WTC11 (cell line): Measurements from ENCODE around the gene LRRC58.

Experiments
- CBFB ChIP-seq: sonication (generic); formaldehyde crosslinking; IDR thresholded peaks from 2 replicates; pipeline ENCODE4 v1.8.1; 2022; ENCODE audit warnings: mild to moderate bottlenecking, low read depth, missing genetic modification reagents
- CREM ChIP-seq: sonication (generic); formaldehyde crosslinking; IDR thresholded peaks from 2 replicates; pipeline ENCODE4 v1.8.1; 2022; ENCODE audit warnings: mild to moderate bottlenecking, missing genetic modification reagents, moderate library complexity
- CTCF ChIP-seq: fragments of 200-600 bp; IDR thresholded peaks from 2 replicates; pipeline ENCODE4 v1.8.0; 2022; ENCODE audit warnings: antibody characterized with exemption
- GABPB1 ChIP-seq: sonication (generic); formaldehyde crosslinking; IDR thresholded peaks from 2 replicates; pipeline ENCODE4 v1.8.1; 2023; ENCODE audit warnings: mild to moderate bottlenecking, missing genetic modification reagents
- JUN ChIP-seq: sonication (generic); formaldehyde crosslinking; IDR thresholded peaks from 2 replicates; pipeline ENCODE4 v1.8.0; 2023; ENCODE audit warnings: mild to moderate bottlenecking, missing genetic modification reagents
- MAX ChIP-seq: sonication (generic); formaldehyde crosslinking; IDR thresholded peaks from 2 replicates; pipeline ENCODE4 v1.8.0; 2022; ENCODE audit warnings: mild to moderate bottlenecking, missing genetic modification reagents
- MXD4 ChIP-seq: fragments of 250-450 bp; sonication (Bioruptor Pico); IDR thresholded peaks from 2 replicates; pipeline ENCODE4 v1.8.0; 2021; ENCODE audit warnings: mild to moderate bottlenecking, moderate library complexity, borderline replicate concordance
- NR3C1 ChIP-seq: sonication (generic); formaldehyde crosslinking; conservative IDR thresholded peaks from 2 replicates; pipeline ENCODE4 v1.8.1; 2023; ENCODE audit warnings: low read depth, mild to moderate bottlenecking, missing genetic modification reagents

- TF ChIP-seq CTCF, result no peak
- no peak for TF ChIP-seq MAX (CRISPR knock-in tag)
- no peak for TF ChIP-seq MXD4 (CRISPR knock-in tag)
- TF ChIP-seq CBFB, result no peak
- TF ChIP-seq JUN (CRISPR knock-in tag), result no peak
- TF ChIP-seq GABPB1 (CRISPR knock-in tag), result no peak
- TF ChIP-seq NR3C1 (CRISPR knock-in tag), result no peak
- no peak for TF ChIP-seq CREM (CRISPR knock-in tag)
Measured at GRCh38 chr3:120364101-120364500, 14.9 kb upstream of the LRRC58 start.
